SK-N-MC (cell line): ENCODE results near the gene RBMS1.

Experiments used
- EZH2 ChIP-seq: fragments of 200-600 bp; sonication (generic); IDR thresholded peaks from one replicate; pipeline ENCODE4 v1.6.1; 2017; ENCODE audit warnings: antibody characterized with exemption
- POLR2AphosphoS5 ChIP-seq: IDR thresholded peaks from 2 replicates; pipeline ENCODE4 v1.6.1; 2012; ENCODE audit warnings: mild to moderate bottlenecking, low read depth, low read length, borderline replicate concordance

- TF ChIP-seq EZH2 (no peak), POLR2AphosphoS5 (no peak)
Measured at GRCh38 chr2:160283675-160284074, 209.9 kb downstream of the RBMS1 start.
